GM13977 (cell line): Measurements from ENCODE around the gene GABBR1.

Experiments used
- DNase-seq: peaks from one replicate; pipeline ENCODE4 v3.0.0; 2012; ENCODE audit warnings: low spot score
- in situ Hi-C: fragments of 300-500 bp; cut with MboI; formaldehyde crosslinking; loops from one replicate; pipeline ENCODE4 v1.12.0; 2022; ENCODE audit warnings: low sequenced_read_pairs, low pct_unique_long_range_greater_than_20kb, mixed read lengths, inconsistent platforms; ENCODE audit not compliant: unreplicated experiment
- TF ChIP-seq, protein P1 (sequence below): IDR thresholded peaks from 2 replicates; pipeline ENCODE4 v1.5.1; 2012; ENCODE audit warnings: mild to moderate bottlenecking, control low read depth; ENCODE audit not compliant: insufficient read depth; ENCODE audit errors: extremely low read depth, missing control alignments

Gene GABBR1

DNA sequence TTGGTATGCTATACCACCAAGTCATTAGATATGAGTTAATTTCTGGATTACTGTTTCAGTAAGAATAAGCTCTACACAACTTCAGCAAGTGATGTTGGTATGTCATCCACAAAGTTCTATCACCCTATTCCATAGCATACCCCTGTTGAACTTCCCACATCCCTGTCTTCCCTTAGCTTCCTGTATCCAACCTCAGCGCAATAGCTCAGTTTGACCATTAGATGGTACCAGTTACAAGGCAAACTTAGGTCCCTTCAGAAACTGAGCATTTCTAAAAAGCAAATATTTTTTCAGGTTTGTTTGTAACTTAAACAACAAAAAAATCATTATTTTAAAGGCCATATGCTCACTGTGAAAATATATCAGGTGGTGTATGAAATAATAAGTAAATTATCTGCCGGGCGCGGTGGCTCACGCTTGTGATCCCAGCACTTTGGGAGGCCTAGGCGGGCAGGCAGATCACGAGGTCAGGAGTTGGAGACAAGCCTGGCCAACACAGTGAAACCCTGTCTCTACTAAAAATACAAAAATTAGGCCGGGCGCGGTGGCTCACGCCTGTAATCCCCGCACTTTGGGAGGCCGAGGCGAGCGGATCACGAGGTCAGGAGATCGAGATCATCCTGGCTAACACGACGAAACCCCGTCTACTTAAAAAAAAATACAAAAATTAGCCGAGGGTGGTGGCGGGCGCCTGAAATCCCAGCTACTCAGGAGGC, 15.1 kb upstream of the GABBR1 start:
- in situ Hi-C loops: no loop called here
- TF ChIP-seq, protein P1, sequence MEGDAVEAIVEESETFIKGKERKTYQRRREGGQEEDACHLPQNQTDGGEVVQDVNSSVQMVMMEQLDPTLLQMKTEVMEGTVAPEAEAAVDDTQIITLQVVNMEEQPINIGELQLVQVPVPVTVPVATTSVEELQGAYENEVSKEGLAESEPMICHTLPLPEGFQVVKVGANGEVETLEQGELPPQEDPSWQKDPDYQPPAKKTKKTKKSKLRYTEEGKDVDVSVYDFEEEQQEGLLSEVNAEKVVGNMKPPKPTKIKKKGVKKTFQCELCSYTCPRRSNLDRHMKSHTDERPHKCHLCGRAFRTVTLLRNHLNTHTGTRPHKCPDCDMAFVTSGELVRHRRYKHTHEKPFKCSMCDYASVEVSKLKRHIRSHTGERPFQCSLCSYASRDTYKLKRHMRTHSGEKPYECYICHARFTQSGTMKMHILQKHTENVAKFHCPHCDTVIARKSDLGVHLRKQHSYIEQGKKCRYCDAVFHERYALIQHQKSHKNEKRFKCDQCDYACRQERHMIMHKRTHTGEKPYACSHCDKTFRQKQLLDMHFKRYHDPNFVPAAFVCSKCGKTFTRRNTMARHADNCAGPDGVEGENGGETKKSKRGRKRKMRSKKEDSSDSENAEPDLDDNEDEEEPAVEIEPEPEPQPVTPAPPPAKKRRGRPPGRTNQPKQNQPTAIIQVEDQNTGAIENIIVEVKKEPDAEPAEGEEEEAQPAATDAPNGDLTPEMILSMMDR: peak; percentile 57
- DNase-seq: no peak

DNA sequence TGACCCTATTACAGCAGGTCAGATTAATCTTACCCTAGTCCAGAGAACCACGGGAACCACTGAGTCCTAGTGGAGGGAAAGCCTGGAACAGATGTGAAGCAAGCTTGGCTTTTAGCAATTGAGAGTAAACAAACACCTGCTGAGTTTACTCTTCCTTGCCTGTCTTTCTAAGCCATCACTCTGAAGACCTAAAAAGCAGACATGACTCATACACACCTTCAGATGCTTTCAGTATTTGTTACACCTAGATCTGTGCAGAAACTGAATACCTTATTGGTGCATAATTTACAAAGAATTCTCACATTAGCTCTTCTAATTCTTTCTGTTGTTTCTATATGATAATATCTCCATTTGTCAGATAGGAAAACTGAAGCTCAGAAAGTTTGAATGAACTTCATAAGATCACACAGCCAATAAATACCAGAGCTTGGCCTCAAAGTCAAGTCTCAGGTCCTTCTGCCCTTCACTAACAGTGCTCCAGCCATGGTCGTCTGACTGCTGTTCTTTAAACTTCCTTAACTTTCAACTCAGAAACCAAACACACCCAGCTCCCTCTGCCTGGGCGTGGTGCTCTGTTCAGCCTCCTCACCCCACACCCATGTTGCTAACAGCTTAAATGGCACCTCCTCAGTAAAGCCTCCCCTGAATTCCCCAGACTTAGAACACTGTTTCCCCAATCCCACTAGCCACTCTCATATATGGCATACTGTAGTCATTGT, 8.6 kb upstream of the GABBR1 start:
- in situ Hi-C loops: no loop called here
- TF ChIP-seq, protein P1: no peak

DNA sequence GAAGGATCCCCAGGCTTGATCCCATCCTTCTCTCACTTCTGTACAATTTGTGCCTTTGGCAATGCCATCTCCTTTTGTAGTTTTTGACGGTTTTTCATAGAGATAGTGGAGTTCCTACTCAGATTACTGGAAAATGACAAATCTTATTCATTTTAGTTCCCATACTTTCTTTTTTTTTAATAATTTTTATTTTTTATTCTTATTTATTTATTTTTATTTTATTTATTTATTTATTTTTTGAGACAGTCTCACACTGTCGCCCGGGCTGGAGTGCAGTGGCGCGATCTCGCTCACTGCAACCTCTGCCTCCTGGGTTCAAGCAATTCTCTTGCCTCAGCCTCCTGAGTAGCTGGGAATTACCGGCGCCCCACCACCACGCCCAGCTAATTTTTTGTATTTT, 4.3 kb upstream of the GABBR1 start:
- TF ChIP-seq, protein P1: no peak
- in situ Hi-C loops: no loop called here
- no peak for DNase-seq

More for the DNA sequence above, 8.6 kb upstream of the GABBR1 start:
- DNase-seq: no peak

DNA sequence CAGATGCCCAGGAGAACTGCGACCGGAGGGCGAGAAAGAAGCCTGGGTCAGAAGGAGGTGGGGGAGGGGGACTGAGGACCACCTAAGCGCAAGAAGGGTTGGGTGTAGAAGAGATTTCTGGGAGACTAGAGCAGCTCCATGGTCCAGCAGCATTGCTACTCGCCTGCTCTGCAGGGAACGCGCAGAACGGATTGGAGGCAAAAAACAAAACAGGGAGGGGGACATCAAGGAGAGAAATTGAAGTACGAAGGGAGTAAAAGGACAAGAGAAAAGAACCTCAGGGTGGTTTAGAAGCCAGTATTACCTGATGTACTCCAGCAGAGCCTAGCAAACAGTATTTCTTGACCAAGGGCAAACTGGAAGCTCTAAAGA, 537 bp upstream of the GABBR1 start:
- in situ Hi-C loops: no loop called here
- TF ChIP-seq, protein P1: no peak
- DNase-seq: no peak

DNA sequence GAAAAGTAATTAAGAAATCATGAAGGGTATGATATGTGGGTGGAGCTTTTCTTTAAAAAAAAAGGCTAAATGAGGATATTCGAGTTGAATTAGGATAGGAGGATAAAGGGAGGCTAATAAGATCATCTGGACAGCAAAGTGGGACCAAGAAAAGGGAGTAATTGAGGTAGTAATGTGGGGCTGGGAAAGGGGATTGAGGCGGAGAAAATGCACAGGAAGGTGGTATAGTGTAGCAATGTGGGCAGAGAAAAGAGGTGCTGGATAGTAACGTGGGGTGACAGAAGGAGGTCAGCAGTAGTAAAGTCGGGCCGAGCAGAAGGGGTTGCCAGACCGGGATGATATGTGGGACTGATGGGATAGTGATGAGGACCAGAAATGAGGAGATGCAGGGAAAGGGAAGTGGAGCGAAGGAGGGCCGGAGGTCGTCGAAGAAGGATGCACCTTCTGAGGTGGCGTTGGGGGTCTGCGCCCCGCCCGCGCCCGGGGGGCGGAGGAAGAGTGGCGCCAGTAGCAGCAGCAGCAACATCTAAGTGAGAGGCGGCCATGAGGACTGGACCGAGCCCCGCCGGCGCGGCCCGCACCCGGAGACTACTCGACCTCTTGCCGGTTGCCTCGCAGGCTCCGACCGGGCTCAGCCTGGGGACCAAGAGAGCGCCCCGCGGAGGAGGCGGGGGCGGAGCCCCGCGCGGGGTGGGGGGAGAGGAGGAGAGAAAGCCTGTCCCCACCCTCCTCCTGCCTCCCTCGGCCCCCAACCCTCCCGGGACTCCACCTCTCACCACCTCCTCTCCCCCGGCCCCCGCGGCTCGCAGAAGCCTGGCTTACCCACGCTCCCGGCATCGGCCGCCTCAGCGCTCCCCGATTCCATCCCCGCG, 887 bp downstream of the GABBR1 start:
- in situ Hi-C loops: no loop called here
- peak; percentile 67 for DNase-seq
- TF ChIP-seq, protein P1: no peak

DNA sequence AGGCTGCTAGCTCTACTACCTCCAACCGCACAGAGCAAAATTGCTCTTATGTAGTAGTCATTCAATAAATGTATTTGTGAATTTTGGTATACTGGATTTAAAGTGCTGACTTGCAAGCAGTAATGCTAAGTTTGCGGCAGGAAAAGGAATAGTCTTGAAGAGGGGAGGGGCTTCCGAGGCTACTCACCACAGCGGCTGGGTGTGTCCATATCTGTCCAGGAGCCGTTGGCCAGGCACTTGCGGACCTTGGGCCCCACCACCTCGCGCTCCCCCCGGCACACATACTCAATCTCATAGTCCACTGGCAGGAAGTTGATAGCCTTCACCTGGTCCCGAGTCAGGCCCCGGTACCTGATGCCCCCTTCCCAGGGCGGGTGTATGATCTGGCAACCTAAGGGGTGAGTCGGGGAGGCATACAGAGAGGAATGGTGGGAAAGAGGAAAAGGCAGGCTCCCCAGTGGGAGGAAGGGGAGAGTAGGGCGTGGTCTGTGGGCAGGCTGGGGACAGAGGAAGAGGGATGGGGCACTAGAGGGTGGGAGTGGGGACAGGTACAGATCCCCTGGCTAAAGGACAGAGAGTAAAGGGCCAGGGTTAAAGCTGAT, 1.7 kb downstream of the GABBR1 start:
- no peak for DNase-seq
- in situ Hi-C loops: no loop called here
- TF ChIP-seq, protein P1: no peak
